Urinary bladder (tissue), 2 donors: Measurements from ENCODE around the gene DHTKD1. TPM values are rescaled to one million over a fixed set of nuclear protein-coding genes. Genes with fewer than 3 reads are reported as not detected.

Source experiments
- polyA plus RNA-seq: library from polyadenylated mRNA; stranded (reverse); fragments of 200-250 nt; gene quantifications from one replicate; pipeline ENCODE4 v1.2.3, GENCODE V29; 2013
- small RNA-seq: library from RNA; depleted of rRNA; stranded (forward); fragments of <200 nt; gene quantifications from one replicate; pipeline ENCODE3, GENCODE V24; 2014
- total RNA-seq: library from RNA; depleted of rRNA; stranded (reverse); fragments of >200 nt; gene quantifications from one replicate; pipeline ENCODE4 v1.2.3, GENCODE V29; 2014
- donor health status: healthy.

Gene DHTKD1
- total and polyA plus RNA-seq, 2 donors: 12.9 to 25.0 TPM

Small RNAs within 50 kb of the gene (small RNA-seq; reads per million reads assigned to genes)
- gene MIR548AK: not detected
- not detected for gene RNU6-88P

Other genes starting within 250 kb of the DHTKD1 start
- gene PROSER2, start 245.6 kb upstream of the DHTKD1 start, total RNA-seq: 3.2 TPM
- 6.6 TPM for gene PROSER2, start 245.6 kb upstream of the DHTKD1 start, polyA plus RNA-seq
- gene UPF2, start 26.1 kb upstream of the DHTKD1 start, total RNA-seq: 31.4 TPM
- gene UPF2, start 26.1 kb upstream of the DHTKD1 start, polyA plus RNA-seq: 20.2 TPM
- 19.9 TPM for gene SEC61A2, start 60.7 kb downstream of the DHTKD1 start, total RNA-seq
- 6.4 TPM for gene SEC61A2, start 60.7 kb downstream of the DHTKD1 start, polyA plus RNA-seq
- gene NUDT5, start 126.9 kb downstream of the DHTKD1 start, total RNA-seq: 37.4 TPM
- 25.0 TPM for gene NUDT5, start 126.9 kb downstream of the DHTKD1 start, polyA plus RNA-seq
- gene CDC123, start 127.2 kb downstream of the DHTKD1 start, total RNA-seq: 83.7 TPM
- gene CDC123, start 127.2 kb downstream of the DHTKD1 start, polyA plus RNA-seq: 57.8 TPM